HG03432 (cell line): ENCODE data around the gene ERBIN.
"Not testable (repeated sequence)": the region's sequence is repeated elsewhere in the genome, so short reads cannot be mapped to it uniquely, and the experiment has no call there.

ENCODE experiments used
- ATAC-seq: cut with Tn5 transposase; IDR thresholded peaks from one replicate; pipeline ENCODE4 v1.9.1; 2021; ENCODE audit warnings: mild to moderate bottlenecking, moderate library complexity; ENCODE audit not compliant: unreplicated experiment

The ERBIN gene

GRCh38 chr5:65914641-65915196 is 11.7 kb upstream of the ERBIN start:
- no peak for ATAC-seq

- ATAC-seq: not testable (repeated sequence)
These were observed 10.7 kb upstream of the ERBIN start for GRCh38 chr5:65915661-65916060.

GRCh38 chr5:65916066-65916465 is 10.3 kb upstream of the ERBIN start:
- no peak for ATAC-seq

- ATAC-seq: no peak
These were observed 9.7 kb upstream of the ERBIN start for GRCh38 chr5:65916636-65917035.

GRCh38 chr5:65919773-65920172 is 6.6 kb upstream of the ERBIN start:
- no peak for ATAC-seq

- ATAC-seq: no peak
These were observed 3.0 kb upstream of the ERBIN start for GRCh38 chr5:65923339-65923738.

GRCh38 chr5:65924366-65925043 is 1.9 kb upstream of the ERBIN start:
- no peak for ATAC-seq

- ATAC-seq: peak; percentile 62
These were observed 1.3 kb upstream of the ERBIN start for GRCh38 chr5:65925044-65925600.

- peak; percentile 76 for ATAC-seq
These were observed 637 bp upstream of the ERBIN start for GRCh38 chr5:65925601-65926275.

GRCh38 chr5:65926893-65927292 is 518 bp downstream of the ERBIN start:
- ATAC-seq: no peak

GRCh38 chr5:65927503-65928321 is 1.3 kb downstream of the ERBIN start:
- ATAC-seq: peak; percentile 14

GRCh38 chr5:65928322-65928752 is 2.0 kb downstream of the ERBIN start:
- no peak for ATAC-seq

- no peak for ATAC-seq
These were observed 2.5 kb downstream of the ERBIN start for GRCh38 chr5:65928860-65929259.

GRCh38 chr5:65932676-65933075 is 6.3 kb downstream of the ERBIN start:
- ATAC-seq: no peak

- no peak for ATAC-seq
These were observed 6.9 kb downstream of the ERBIN start for GRCh38 chr5:65933295-65933694.

GRCh38 chr5:65938256-65938655 is 11.9 kb downstream of the ERBIN start:
- ATAC-seq: peak; percentile 39

- no peak for ATAC-seq
These were observed 17.4 kb downstream of the ERBIN start for GRCh38 chr5:65943771-65944170.

- ATAC-seq: no peak
These were observed 19.9 kb downstream of the ERBIN start for GRCh38 chr5:65946198-65946745.

GRCh38 chr5:65948115-65948747 is 21.9 kb downstream of the ERBIN start:
- no peak for ATAC-seq

- no peak for ATAC-seq
These were observed 25.0 kb downstream of the ERBIN start for GRCh38 chr5:65951330-65951729.
